ENCODE results near the gene NCAM1.

NCAM1 gene

GRCh38 chr11:112968941-112969713 is 7.9 kb downstream of the NCAM1 start:
- no peak for DNase-seq

- no peak for DNase-seq
Observed at GRCh38 chr11:112971195-112971594, 10.0 kb downstream of the NCAM1 start.

GRCh38 chr11:112971827-112972226 is 10.6 kb downstream of the NCAM1 start:
- DNase-seq: no peak

- no peak for DNase-seq
Observed at GRCh38 chr11:112972399-112973145, 11.4 kb downstream of the NCAM1 start.

- DNase-seq: no peak
Observed at GRCh38 chr11:112975051-112975450, 13.8 kb downstream of the NCAM1 start.

GRCh38 chr11:112975493-112975892 is 14.3 kb downstream of the NCAM1 start:
- DNase-seq: no peak

- DNase-seq: peak in 13 of 51 donors; percentile 2 to 84 (median 24)
Observed at GRCh38 chr11:112977755-112978154, 16.5 kb downstream of the NCAM1 start.

GRCh38 chr11:112983887-112984286 is 22.7 kb downstream of the NCAM1 start:
- no peak for DNase-seq

- no peak for DNase-seq
Observed at GRCh38 chr11:112989198-112989597, 28.0 kb downstream of the NCAM1 start.

- no peak for DNase-seq
Observed at GRCh38 chr11:112993808-112994207, 32.6 kb downstream of the NCAM1 start.

GRCh38 chr11:112995423-112996090 is 34.3 kb downstream of the NCAM1 start:
- no peak for DNase-seq

GRCh38 chr11:112996994-112997393 is 35.8 kb downstream of the NCAM1 start:
- no peak for DNase-seq

- DNase-seq: no peak
Observed at GRCh38 chr11:112997857-112998466, 36.7 kb downstream of the NCAM1 start.

- DNase-seq: no peak
Observed at GRCh38 chr11:112999520-112999919, 38.3 kb downstream of the NCAM1 start.

GRCh38 chr11:113001709-113002108 is 40.5 kb downstream of the NCAM1 start:
- DNase-seq: peak in 1 of 51 donors; percentile 7

- DNase-seq: no peak
Observed at GRCh38 chr11:113006896-113007445, 45.8 kb downstream of the NCAM1 start.

GRCh38 chr11:113014262-113015097 is 53.3 kb downstream of the NCAM1 start:
- DNase-seq: peak in 18 of 51 donors; percentile 4 to 48 (median 15)

- DNase-seq: no peak
Observed at GRCh38 chr11:113015098-113015455, 53.9 kb downstream of the NCAM1 start.

GRCh38 chr11:113016905-113017304 is 55.7 kb downstream of the NCAM1 start:
- no peak for DNase-seq

GRCh38 chr11:113018913-113019312 is 57.7 kb downstream of the NCAM1 start:
- no peak for DNase-seq

GRCh38 chr11:113019711-113020110 is 58.5 kb downstream of the NCAM1 start:
- DNase-seq: no peak

Measured in hypothalamus (tissue), 51 donors.